Measurements from ENCODE around the gene OGA.

Gene OGA

GRCh38 chr10:101749047-101750016 is 68.9 kb downstream of the OGA start:
- DNase-seq = no peak

GRCh38 chr10:101748496-101748895 is 69.7 kb downstream of the OGA start:
- no peak for DNase-seq

GRCh38 chr10:101745074-101745696 is 73.1 kb downstream of the OGA start:
- DNase-seq = no peak

GRCh38 chr10:101744267-101744666 is 74.0 kb downstream of the OGA start:
- no peak for DNase-seq

GRCh38 chr10:101741938-101742337 is 76.3 kb downstream of the OGA start:
- DNase-seq = no peak

GRCh38 chr10:101736666-101737065 is 81.6 kb downstream of the OGA start:
- no peak for DNase-seq

All from NCI-H2171 treated with DMSO at 0.1 percent for 48 hours (cell line).